ENCODE measurements around the gene DEFB119.
"Not testable (repeated sequence)": the region's sequence is repeated elsewhere in the genome, so short reads cannot be mapped to it uniquely, and the experiment has no call there.

GRCh38 chr20:31427576-31427975, 37.2 kb upstream of the DEFB119 start:
- TF ChIP-seq CTCF (IDR thresholded peaks at IDR 0.05; ENCODE audit: low read length); EZH2 (optimal IDR thresholded peaks at IDR 0.05; ENCODE audit: low read depth, low read length): not testable (repeated sequence)
